ENCODE measurements around the gene HNRNPA3.
"Not testable (repeated sequence)": the region's sequence is repeated elsewhere in the genome, so short reads cannot be mapped to it uniquely, and the experiment has no call there.

HNRNPA3 gene

DNA sequence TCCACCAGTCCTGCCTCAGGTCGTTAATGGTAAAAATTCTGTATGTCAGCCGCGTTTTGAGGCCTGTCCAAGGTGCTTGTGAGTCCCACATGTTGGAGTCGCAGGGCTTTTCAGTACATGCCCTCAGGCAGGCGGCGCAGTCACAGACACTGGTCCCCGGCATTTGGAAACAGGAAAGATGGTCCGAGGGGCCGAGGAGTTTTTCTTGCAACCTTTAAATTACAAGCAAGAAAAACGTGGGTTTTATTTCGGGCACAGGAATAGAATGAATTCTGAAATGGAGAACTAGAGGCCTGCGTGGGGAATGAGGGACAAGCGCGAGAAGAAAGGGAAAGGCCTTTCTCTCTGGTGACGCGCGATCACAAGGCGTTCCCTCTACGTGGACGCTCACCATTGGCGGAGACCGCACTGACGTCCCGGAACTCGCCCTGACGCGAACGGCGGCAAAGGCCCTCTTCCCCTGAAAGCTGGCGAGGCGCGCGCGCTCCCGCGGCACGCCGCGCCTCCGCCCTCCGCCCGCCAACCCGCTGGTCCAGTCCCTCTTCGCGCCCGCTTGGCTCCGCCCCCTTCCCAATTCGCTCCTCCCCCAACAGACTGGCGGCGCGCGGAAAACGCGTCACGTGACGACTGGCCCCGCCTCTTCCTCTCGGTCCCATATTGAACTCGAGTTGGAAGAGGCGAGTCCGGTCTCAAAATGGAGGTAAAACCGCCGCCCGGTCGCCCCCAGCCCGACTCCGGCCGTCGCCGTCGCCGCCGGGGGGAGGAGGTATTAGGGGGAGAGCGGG is at the start of gene HNRNPA3:
Gene HNRNPA3 (plus strand): TSS at position 689 of the 785 bp plus-strand sequence. CDS start 6 bp downstream, at position 695.
- peak; percentile 100 for DNase-seq (ENCODE audit: low read depth, low spot score)

DNA sequence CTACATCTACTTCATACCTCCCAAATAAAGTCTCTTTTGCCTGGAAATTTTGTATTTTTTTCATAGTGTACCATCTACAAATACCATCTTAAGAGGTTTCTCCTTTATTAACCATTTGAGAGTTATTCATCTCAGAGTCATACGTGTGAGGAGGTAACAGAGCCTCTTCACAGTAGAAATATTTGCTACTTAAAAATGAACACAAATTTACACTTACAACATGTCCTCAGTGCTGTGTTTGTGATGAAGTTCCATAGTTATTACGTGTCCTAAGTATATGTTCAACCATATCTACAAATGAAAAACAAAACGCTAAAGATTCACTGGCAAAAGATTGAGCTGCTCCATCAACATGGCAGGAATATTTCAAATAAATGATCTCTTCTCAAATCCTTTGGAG is 48.5 kb upstream of the HNRNPA3 start:
- no peak for DNase-seq (ENCODE audit: low read depth, low spot score)

DNA sequence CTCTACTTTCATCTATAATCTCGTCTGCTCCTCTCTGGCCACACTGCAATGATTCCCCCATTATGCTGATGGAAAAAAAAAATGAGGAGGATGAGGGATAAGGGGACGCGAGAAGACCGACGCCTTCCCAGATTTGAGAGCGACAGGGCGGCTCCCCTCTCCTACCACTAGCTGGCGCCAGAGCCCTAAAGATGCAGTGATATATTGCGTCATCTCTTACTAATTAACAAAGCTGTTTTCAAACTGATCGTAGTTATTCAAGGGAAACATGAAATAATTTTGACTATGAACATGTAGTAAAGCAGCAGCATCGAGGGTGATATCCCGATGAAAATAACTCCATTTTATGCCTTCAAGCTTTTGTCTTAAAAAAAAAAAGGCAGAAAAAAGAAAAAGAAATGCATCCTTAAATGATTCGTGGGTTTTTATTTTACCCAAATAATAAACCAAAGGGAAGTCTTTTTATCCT is 48.0 kb upstream of the HNRNPA3 start:
- peak; percentile 85 for DNase-seq (ENCODE audit: low read depth, low spot score)

DNA sequence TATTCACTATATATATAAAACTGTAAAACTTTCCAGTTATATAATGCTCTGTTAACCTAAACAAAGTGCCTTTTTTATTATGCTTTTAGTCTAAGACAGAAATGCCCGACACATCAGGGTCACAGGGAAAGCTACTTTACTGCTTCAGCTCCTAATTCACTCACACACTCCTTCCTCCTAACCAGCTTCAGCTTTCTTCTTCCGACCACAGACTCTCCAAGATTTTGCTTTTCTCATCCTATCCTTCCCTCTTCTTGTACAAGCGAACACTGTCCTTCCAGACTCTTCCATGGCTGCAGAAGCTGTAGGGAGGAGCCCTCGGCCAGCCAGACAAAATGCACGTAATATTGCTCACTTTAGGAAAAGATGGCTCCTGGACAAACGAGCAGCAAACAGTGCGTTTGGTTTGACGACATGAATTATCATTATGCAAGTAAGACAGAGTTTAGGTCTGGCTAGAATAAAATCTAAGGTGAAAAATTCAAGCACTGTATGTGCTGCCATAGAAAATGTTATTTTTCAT is 47.5 kb upstream of the HNRNPA3 start:
- DNase-seq (ENCODE audit: low read depth, low spot score), result peak; percentile 18

DNA sequence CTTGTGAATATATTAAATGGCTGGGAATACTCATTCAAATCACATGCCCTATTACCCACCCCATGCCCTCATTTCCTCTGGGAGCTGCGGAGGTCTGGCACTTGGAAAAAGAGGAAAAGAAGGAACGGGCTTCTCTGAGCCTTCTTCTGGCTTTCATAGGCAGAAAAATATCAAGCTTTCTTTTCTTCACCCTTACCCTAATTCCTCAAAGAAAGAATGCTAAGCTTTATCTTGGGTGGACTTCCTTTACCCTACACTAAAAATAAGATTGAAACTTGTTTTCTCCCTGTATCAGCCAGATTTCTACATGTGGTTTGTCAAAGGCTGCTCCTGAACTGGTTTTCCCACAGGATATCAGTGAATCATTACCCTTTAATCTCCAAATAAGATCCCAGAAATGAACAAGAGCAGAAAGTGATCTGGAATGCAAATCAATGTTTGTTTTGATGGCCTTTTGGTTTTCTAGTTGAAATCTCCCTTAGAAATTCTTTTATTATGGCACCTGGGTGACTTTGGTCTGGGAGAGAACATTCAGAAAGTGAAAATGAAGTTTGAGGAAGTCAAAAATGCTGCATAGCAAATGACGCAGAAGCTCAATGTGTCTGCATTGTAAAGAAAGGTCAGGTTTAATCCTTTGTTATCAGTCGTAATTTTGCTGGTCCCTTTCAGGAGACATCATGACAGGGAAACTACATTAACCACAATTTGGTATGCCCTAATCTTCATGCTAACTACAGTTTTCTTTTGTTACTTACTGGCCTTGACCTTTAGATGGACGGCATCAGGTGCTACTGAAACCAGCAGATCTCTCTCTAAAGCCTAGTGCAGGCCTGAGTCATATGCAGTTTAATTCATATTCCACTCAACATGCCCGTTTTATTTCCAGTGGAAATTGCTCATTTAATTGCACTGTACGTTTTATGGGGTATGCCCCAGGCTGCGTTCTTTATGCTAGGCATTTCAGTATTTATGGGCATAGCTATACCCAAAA is 46.6 kb upstream of the HNRNPA3 start:
- peak; percentile 8 for DNase-seq (ENCODE audit: low read depth, low spot score)

DNA sequence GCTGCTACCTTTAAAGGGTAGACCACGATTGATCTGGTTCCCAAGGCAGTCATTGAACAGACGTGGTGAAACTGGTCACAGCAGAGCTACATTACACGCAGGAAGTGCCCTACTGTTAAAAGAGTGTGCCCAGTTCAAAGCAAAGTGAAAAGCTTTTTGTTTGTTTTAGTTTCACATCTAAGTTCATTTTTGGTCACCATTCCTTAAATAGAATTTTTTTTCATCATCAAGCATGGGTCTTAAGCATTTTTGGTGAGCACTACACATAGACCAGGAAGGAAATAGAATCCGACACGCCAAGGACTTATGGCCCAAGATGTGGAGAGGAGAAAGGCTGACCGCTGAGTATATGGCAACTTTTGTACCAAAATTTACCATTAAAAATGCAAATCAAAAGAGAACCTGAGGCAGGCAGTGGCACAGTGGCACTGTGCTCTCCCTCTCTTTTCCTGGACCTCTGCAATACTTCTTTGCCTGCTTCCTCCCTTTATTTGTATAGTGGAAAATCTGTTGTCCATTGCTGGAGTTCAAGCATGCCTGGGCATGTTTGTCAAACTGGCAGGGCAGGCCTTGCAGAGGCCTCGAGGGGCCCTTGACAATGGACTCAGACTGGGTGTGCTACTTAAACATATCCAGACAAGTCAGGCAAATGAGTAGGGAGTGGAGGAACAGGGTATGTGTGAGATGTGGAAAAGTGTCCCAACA is 42.6 kb upstream of the HNRNPA3 start:
- peak; percentile 28 for DNase-seq (ENCODE audit: low read depth, low spot score)

DNA sequence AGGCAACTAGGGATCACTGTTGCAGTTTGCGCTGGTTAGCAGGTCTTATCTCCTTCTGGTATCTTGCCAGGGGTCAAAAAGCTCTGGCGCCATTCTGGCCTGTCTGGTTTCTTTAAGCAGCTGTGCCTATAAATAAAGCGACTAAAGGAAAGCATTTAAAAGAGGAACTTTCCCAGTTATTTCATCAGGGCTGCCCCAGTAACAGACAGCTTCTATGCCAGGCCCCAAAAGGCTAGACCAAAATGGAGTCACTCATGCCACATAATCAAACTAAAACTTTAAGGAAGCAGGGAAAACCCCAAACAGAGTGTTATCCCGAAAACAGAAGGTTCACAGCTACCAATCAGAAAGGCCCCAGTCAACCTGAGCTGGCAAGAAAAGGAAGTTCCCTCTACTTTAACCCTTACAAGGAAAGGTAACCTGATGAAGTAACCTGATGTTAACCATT is 41.2 kb upstream of the HNRNPA3 start:
- peak; percentile 70 for DNase-seq (ENCODE audit: low read depth, low spot score)

DNA sequence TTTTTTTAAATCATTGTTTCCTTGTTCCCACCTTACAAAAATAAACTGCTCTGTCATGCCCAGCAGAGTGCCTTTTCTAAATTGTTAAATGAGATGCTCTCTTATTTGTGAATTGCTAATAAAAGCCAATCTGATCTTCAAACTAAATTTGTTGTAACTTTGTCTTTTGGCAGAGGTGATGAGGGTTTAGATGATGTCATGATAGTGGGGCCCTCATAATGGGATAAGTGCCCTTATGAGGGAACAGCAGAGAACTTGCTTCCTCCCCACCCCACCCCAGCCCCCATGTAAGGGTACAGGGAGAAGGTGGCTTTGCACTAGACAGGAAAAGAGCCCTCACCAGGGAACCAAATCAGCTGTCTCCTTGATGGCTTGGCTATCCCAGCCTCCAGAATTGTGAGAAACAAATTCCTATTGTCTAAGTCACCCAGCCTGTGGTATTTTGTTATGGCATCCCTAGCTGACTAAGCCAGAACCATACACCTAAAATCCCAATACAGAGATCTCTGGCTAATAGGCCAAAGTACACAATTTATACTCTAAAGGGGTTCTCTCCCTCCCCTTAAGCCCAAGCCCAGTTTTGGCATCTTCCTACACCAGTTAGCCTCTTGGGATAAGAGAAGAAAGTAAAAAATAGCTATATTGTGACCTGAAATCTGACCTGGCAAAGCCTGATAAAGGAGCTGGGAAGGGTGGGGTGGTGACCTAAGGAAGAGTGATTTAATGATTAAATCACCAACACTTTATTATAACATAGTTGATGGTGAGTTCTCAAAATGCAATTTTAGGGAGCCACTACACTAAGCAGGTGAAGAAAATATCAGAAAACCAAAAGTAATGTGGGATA is 40.3 kb upstream of the HNRNPA3 start:
- DNase-seq (ENCODE audit: low read depth, low spot score), result peak; percentile 53

DNA sequence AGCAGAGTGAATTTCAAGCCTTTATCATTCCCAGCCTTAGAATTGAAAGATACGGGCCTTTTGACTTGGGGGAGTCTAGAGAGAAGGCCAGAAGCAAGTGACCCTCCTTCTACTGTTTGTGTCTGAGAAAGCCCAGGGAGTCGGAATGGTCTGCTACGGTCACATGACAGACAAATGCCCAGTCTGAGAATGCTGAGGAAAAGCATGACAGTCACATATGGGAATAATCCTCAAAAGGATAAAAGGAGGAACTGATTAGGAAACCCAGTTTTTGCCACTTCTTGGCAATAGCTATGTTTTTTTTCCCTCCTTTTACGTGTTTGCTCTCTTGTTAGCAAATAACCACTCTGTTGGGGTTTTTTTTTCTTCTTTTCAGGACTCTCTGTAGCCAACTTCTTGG is 38.1 kb upstream of the HNRNPA3 start:
- DNase-seq (ENCODE audit: low read depth, low spot score), result no peak

DNA sequence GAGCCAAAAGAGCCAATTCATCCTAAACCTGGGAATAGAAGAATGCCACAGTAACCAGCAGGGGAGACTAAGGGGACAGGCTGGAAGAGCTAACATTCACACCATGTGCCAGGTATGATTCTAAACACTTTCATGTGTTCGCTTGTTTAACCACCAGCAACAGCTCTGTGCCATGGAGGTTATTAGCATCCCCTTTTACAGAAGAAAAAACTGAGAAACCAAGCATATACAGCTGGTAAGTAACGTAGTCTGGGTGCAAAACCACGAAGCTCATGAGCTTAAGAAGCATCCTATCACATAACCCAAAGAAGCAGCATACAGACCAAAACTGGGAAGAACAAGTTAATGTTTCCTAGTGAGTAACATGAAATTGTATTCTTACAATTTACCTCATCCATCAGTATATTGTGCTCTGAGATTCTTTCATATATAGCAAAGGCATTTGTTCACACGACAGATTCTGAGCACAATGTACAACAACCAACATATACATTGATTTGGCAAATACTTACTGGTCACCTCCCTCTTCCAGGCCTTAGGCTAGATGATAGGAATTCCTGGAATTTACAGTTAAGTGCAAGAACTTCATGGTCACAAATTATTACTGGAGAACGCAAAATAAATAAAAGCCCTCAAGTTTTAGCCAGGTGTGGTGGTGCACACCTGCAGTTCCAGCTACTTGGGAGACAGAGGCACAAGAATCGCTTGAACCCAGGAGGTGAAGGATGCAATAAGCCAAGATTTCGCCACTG is 36.5 kb upstream of the HNRNPA3 start:
- DNase-seq (ENCODE audit: low read depth, low spot score), result no peak

DNA sequence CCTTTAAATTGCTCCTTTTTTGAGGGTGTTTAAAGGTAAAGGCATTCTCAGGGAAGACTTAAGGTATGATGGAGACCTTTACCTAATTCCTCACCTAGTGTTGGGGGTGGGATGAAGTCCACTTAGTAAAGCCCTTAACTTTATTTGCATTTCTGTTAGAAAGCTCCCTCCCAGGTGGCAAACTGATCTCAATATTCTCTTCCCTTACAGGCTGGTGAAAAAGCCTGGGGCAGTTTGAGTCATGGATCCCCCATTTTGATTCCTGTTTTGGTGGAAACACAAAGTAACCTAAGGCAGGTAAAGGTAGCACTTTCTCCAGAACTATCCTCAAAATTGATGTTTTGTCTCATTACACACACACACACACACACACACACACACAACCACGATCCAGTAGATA is 33.8 kb upstream of the HNRNPA3 start:
- peak; percentile 57 for DNase-seq (ENCODE audit: low read depth, low spot score)

DNA sequence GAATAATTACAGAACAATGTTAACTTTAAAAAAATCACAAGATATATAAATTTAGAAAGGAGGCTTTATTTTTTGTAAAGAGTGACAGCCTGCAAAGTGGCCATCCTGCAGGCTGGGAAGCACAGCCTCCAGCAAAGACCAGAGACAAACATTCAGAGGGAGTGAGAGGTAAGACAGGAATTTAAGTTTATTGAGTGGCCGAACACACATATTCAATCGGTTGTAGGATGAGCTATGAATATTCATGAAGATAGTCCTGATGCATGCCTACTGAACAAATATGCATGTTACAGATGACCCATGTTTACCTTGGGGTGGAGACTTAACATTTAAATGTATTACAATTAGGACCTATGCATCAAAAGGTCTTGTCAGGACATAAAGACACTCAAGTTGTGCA is 33.4 kb upstream of the HNRNPA3 start:
- no peak for DNase-seq (ENCODE audit: low read depth, low spot score)

DNA sequence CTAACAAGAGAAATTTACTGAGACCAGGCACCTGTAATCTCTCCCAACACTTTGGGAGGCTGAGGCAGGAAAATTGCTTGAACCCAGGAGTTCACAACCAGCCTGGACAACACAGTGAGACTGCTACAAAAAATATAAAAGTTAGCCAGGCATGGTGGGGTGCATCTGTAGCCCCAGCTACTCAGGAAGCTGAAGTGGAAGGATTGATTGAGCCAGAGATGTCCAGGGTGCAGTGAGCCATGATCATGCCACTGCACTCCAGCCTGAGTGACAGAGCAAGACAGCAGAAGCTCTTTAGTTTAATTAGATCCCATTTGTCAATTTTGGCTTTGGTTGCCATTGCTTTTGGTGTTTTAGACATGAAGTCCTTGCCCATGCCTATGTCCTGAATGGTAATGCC is 32.9 kb upstream of the HNRNPA3 start:
- DNase-seq (ENCODE audit: low read depth, low spot score), result not testable (repeated sequence)

DNA sequence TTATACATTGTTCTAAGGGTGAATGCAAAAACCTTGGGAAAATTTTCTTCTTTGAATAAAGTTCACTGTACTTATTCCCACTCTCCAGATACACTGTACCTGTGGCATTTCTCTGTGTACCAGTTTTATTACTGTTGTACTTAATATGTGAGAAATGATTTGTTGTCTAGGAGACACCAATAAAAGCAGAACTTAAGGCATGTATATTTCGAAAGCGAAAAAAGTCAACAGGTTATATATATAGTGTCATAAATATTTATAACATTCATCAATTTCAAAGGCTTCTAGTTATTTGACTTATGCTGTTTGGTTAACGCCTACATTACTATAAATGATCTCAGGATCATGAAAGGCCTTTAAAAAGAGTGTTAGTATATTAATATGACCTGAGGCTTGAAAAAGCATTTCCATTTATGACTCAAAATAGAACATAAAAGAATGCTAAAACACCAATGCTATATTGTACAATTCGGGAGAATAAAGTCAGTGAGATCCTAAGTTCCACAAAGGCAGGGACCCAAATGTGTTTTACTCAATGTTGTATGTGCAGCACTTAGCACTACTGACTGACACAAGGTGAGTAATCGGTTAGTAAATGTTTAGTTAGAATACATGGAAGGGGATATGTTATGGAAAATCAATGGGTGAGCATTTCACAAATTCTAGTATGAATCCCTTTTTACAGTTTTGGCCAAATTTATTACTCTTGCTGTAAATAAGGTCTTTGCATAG is 32.2 kb upstream of the HNRNPA3 start:
- DNase-seq (ENCODE audit: low read depth, low spot score), result no peak

DNA sequence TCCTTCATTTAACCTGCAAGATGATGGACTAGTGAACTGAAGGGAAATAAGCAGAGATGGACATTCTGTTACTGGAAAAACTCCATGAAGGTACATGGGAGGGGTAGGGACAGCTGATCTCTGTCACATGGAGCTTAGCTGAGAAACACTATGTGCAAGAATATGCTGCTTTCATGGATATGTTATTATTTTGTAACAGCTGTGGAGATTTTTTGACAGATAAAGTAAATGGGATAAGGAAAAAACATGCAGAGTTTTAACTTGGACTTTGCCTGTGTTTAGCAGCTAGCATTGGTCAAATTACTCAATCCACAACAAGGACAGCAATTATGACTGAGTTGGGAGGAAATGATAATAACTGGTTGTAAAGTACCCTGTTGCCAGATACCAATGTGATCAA is 28.7 kb upstream of the HNRNPA3 start:
- no peak for DNase-seq (ENCODE audit: low read depth, low spot score)

DNA sequence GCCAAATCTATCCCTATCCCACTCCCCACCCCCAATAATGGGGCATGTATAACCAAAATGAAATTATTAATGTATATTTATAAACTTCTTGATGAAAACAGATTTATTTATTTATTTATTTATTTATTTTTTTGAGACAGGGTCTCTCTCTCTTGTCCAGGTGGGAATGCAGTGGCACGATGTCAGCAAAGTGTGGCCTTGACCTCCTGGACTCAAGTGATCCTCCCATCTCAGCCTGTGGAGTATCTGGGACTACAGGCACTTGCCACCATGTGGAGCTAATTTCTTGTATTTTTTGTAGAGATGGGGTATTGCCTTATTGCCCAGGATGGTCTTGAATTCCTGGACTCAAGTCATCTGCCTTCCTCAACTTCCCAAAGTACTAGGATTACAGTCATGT is 28.0 kb upstream of the HNRNPA3 start:
- no peak for DNase-seq (ENCODE audit: low read depth, low spot score)

DNA sequence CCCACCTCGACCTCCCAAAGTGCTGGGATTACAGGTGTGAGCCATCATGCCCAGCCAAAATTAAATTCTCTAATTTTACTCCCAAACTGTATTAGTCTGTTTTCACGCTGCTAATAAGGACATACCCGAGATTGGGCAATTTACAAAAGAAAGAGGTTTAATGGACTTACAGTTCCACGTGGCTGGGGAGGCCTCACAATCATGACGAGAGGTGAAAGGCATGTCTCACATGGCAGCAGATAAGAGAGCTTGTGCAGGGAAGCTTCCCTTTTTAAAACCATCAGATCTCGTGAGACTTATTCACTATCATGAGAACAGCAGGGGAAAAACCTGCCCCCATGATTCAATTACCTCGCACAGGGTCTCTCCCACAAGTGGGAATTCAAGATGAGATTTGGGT is 26.6 kb upstream of the HNRNPA3 start:
- not testable (repeated sequence) for DNase-seq (ENCODE audit: low read depth, low spot score)

DNA sequence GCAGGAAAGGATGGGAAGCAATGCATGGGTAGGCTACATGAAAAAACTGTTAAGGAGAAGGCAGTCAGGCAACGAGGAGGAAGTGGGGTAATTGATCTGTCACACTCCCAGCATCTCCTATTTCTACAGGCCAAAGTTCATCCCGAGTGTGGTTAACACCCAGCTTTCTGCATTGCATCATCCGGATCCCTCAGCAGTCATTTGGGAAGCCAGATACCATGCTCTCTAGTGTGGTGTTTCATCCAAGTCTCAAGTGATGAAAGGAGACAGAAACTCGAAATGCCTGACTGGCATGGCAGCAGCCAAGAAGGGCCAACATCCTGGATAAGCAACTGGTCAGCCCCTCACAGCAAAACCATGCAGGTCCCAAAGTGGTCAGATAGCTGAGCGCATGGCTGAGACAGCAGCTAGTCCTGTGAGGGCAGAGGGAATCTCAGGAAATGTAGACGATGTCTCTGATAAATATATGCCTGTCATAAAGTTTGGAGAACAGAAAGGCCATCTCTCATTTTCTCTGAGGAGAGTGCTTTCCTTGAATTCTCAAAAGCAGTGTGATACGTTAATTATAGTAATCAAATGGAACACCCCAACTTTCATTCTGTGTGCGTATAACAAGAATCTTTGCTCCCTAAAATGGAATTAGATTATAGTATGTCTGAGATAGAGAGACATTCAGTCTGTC is 24.8 kb upstream of the HNRNPA3 start:
- peak; percentile 23 for DNase-seq (ENCODE audit: low read depth, low spot score)

All from ELF-1 (cell line).